HUDEP-2 (cell line): ENCODE measurements around the gene GPR52.
"Not testable (repeated sequence)": the region's sequence is repeated elsewhere in the genome, so short reads cannot be mapped to it uniquely, and the experiment has no call there.

Experiments used
- DNase-seq, 76 experiments: peaks; one replicate each; lab custom pipeline; 2025; ENCODE audit not compliant: unreplicated experiment in 76 of 76; lab: John Stamatoyannopoulos, UW

GPR52 gene

GRCh38 chr1:174447866-174448530, at the start of gene GPR52:
GPR52 (plus strand) TSS chr1:174447964; CDS start chr1:174448112, 148 bp downstream.
- DNase-seq, result no peak

- no peak for DNase-seq
These were observed 49.5 kb upstream of the GPR52 start for GRCh38 chr1:174398246-174398645.

GRCh38 chr1:174399211-174399610, 48.6 kb upstream of the GPR52 start:
- no peak for DNase-seq

- no peak for DNase-seq
These were observed 46.7 kb upstream of the GPR52 start for GRCh38 chr1:174401075-174401474.

GRCh38 chr1:174405219-174405618, 42.5 kb upstream of the GPR52 start:
- no peak for DNase-seq

- DNase-seq, result no peak
These were observed 41.3 kb upstream of the GPR52 start for GRCh38 chr1:174406421-174406820.

- DNase-seq, result no peak
These were observed 40.1 kb upstream of the GPR52 start for GRCh38 chr1:174407665-174408064.

GRCh38 chr1:174408146-174408545, 39.6 kb upstream of the GPR52 start:
- no peak for DNase-seq

GRCh38 chr1:174409801-174410200, 38.0 kb upstream of the GPR52 start:
- not testable (repeated sequence) for DNase-seq

GRCh38 chr1:174413632-174414031, 34.1 kb upstream of the GPR52 start:
- no peak for DNase-seq

- no peak for DNase-seq
These were observed 33.6 kb upstream of the GPR52 start for GRCh38 chr1:174414203-174414602.

- no peak for DNase-seq
These were observed 32.3 kb upstream of the GPR52 start for GRCh38 chr1:174415506-174415905.

- DNase-seq, result no peak
These were observed 29.8 kb upstream of the GPR52 start for GRCh38 chr1:174417921-174418320.

GRCh38 chr1:174425121-174425520, 22.6 kb upstream of the GPR52 start:
- no peak for DNase-seq

- no peak for DNase-seq
These were observed 21.6 kb upstream of the GPR52 start for GRCh38 chr1:174426153-174426552.

GRCh38 chr1:174428033-174428432, 19.7 kb upstream of the GPR52 start:
- DNase-seq, result peak in 17 of 76 experiments; percentile 1 to 28 (median 10)

- no peak for DNase-seq
These were observed 19.0 kb upstream of the GPR52 start for GRCh38 chr1:174428739-174429138.

GRCh38 chr1:174433451-174433850, 14.3 kb upstream of the GPR52 start:
- DNase-seq, result no peak

GRCh38 chr1:174445351-174445750, 2.4 kb upstream of the GPR52 start:
- DNase-seq, result no peak

GRCh38 chr1:174445817-174446216, 1.9 kb upstream of the GPR52 start:
- no peak for DNase-seq

GRCh38 chr1:174448531-174448883, 743 bp downstream of the GPR52 start:
- DNase-seq, result no peak

GRCh38 chr1:174448974-174449373, 1.2 kb downstream of the GPR52 start:
- DNase-seq, result no peak

- DNase-seq, result no peak
These were observed 3.6 kb downstream of the GPR52 start for GRCh38 chr1:174451408-174451807.
